Fibroblast of skin of abdomen (primary cell): ENCODE results near the gene TRMT44.

Experiments used
- DNase-seq: peaks from one replicate; pipeline ENCODE4 v3.0.0-alpha.2; 2013

TRMT44 gene

DNA sequence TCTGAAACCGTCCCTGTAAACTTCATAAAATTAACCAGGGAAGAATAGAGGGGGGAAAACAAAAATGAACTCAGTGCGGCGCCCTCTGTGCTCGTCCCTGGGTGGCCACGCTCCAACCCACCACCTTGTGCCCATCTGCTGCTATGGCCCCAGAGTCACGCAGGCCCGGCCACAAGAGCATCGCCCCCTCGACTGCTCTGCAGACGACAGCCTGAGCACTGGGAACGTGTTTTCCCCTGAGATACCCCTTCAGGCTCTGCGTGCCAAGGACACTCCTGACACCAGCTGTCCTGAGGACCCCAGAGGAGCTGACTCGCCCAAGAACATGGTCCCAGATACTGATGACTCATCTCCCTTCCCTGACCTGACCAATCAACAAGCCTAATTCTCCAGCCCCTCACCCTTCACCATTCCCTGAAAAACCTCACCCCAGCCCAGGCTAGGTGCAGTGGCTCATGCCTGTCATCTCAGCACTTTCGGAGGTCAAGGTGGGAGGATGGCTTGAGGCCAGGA, 75.5 kb downstream of the TRMT44 start:
- DNase-seq, result no peak

DNA sequence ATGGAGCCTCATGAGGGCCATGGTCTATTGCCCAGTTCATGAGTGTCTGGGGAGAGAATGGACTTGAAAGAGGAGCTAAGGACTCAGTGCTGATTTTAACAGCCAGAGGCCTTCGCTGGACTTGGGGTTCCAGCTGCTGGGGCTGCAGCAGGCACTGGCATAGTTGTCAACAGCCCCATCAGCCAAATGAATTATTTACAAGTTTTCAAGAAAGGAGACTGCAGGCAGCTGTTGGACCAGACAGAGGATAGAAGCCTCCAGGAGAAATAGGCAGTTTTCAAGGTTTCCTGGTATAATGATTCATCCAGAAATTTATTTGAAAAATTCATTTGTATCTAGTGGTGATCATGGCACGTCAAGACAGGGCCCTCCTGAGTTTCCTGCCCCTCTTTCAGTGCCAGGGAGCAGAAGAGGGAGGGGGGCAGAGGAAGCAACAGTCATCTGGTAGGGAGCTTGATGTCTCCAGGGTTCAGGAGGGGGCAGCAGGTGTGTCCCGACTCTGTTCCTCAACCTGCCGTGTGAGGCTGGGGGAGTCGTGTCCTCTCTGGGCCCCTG, 76.5 kb downstream of the TRMT44 start:
- DNase-seq, result peak; percentile 17

DNA sequence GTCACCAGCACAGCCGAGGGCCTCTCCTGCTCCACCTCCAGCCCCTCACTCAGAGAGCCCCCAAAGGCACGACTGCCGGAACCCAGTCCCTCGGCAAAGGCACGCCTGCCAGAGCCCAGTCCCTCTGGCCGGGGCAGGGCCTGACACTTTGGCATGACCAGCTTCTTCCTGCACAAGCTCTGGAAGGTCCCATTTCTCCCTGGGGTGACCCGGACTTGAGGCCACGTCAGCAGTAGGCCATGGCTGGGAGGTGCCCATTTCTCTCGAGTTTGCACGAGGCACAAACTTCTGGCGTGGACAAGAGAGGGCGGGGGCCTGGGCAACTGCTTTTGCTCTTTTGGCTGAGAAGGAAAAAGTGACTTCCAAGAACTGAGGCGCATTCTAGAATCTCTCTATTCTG, 77.4 kb downstream of the TRMT44 start:
- no peak for DNase-seq

DNA sequence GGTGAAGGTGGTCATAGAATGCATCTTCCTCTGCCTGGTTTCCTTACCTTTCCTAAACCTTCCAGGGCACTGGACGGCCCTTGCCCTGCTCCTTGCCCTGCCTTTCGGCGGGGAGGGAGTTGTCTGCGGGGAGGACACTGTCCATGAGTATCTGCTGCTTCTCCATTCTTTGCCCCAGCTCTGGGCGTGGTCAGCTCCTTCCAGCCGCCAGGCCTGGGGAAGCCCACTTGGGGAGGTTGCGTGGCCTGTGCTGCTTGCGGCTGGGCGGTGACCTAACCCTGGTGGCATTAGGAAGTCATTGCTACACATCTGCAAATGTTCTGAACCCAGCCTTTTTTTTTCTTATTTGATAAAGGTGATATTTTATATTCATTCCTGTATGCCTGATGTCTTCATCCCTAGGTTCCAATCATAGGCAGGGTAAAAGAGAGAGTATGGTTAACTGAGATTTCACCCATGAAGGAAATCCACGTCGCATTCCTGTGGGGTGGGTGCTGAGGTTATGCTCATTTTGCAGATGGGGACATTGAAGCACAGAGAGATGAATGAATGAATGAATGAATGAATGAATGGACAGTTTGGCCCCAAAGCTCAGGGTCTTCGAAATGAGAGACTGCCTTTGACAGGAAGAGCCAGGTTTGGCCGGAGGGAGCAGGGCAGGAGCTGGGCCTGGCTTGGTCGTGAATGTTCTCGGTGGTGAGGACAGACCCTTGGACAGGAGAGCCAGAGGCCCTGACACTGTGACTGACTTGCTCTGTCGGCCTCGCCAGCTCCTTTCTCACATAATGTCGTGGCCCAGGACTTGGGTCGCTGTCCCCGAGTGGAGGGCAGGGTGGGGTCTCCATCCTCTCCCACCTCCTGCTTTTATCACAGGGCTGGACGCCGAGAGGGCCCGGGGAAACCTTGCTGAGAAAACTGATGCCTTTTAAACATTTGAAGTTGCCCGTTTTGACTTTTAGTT, 81.9 kb downstream of the TRMT44 start:
- no peak for DNase-seq

DNA sequence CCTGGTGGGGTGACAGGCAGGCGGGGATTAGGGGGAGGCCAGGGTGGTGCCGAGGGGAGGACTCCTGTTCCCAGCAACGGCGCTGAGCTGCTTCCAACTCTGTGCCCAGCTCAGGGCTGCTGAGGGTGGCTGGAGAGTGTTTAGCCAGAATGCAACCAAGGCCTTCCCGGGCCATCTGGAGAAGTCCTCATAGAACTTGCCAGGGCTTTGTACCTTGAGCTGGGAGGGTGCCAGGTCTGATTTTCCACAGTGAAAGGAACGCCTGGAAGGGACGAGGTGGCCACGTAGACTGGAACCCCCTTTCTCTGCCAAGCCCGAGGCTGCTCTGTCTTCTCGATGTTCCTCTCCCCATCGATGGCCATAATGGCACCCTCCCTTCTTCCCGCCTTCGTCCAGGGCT, 82.6 kb downstream of the TRMT44 start:
- no peak for DNase-seq

DNA sequence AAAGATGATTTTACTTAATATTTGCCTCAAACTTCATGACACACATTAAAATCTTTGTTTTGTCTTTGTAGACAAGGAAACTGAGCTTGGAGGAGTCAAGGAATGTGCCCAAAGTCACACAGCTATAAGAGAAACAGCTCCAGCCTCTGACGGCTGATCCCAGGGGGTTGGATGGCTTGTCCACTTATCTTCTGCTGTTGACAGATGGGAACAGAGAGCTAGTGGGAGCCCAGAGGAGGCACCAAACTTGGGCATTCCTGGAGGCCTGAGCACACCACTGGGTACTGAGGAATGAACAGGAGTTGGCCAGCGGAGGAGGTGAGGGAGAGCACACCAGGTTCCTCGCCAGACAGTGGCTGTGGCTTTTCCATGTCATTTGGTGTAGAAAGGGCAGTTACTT, 83.2 kb downstream of the TRMT44 start:
- peak; percentile 28 for DNase-seq

DNA sequence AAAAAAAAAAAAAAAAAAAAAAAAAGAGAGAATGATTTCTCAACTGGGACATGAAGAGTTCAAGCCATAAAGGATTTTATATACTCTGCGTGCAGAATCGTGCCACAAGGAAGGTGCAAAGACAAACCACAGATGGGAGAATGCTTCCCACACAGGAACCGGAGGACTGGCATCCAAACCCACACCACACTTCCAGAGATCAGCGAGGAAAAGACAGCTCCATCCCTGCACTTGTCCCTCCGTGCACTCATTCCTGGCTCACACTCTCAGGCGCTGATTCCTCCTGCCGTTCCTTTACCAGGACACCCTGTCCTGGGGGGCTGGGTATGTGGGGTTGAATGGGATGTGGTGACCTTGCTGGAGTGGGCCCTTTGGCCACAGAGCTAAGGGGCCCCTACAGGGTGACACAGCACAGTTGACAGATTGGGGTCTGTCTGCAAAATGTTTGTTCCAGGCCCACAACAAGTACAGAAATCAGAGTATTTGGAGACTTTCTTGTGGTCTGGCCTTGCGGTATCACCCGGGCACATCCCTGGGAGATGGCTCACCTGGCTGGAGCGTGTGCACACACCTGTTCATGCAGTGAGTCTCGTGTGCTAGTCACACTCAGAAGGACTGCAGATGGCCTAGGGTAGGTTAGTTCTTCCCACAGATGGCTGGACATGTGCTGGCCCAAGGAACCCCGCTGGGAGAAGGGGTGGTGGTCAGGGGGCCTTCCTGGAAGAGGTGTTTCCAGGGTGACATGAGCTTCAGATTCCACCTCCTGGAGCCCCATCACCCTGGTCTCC, 84.2 kb downstream of the TRMT44 start:
- DNase-seq, result peak; percentile 34

DNA sequence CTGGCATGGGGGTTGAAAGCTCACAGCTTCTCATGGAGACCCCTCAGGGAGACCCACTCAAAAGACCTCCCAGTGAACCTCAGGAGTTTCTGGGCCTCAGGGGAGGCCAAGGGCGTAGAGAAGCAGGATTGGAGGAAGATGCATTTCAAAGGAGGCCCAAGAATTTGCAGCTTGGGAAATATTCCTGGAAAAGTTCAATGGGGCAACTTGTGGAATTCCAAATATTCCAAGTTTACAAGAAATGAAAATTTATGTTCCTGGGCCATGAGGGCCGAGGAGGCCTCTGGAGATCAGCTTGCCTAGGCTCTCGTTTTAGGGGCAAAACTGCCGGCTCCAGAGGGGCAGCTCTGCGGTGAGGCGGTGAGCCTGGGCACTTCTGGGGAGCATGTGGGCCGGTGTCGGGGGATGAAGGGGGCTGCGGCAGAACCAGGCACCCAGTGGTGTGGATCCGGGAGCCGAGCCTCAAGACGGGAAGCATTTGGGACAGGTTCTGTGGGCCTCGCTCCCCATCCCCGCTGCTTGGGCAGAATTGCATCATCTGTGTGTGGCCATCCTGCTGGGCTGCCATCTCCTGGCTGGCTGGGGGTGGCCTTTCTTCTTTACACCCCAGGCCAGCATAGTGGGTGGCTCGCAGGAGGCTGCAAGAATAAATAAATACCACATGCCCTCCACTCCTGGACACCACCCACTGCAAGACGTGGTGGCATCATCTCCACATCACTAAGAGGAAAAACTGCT, 85.0 kb downstream of the TRMT44 start:
- peak; percentile 78 for DNase-seq
